OCI-LY1 (cell line): ENCODE data around the gene ZSCAN25.

ENCODE experiments used
- H2AFZ ChIP-seq: fragments of 200-600 bp; sonication (generic), shearing (Covaris generic); 2 replicates; pipeline ENCODE4 v1.6.0; 2014; ENCODE audit warnings: antibody characterized with exemption, mild to moderate bottlenecking, low read length
- H3F3A ChIP-seq: fragments of 200-600 bp; sonication (generic), shearing (Covaris generic); 2 replicates; pipeline ENCODE4 v1.6.0; 2014; ENCODE audit warnings: mild to moderate bottlenecking, antibody characterized with exemption, low read length, moderate library complexity; ENCODE audit not compliant: insufficient read depth
- H3K27ac ChIP-seq: fragments of 200-600 bp; sonication (generic); 2 replicates; pipeline ENCODE4 v1.5.1; 2014; ENCODE audit warnings: low read length, mixed run types, mild to moderate bottlenecking, low read depth; ENCODE audit not compliant: poor library complexity, severe bottlenecking
- H3K27me3 ChIP-seq: fragments of 200-600 bp; sonication (generic); 2 replicates; pipeline ENCODE4 v1.6.0; 2014; ENCODE audit warnings: antibody characterized with exemption, mild to moderate bottlenecking, low read length, moderate library complexity; ENCODE audit not compliant: insufficient read depth
- H3K36me3 ChIP-seq: fragments of 200-600 bp; sonication (generic); 2 replicates; pipeline ENCODE4 v1.6.1; 2014; ENCODE audit warnings: mild to moderate bottlenecking, antibody characterized with exemption, low read length, moderate library complexity, mixed read lengths; ENCODE audit not compliant: insufficient read depth
- H3K4me1 ChIP-seq: fragments of 200-600 bp; sonication (generic); 2 replicates; pipeline ENCODE4 v1.5.1; 2014; ENCODE audit warnings: mild to moderate bottlenecking, low read length, moderate library complexity; ENCODE audit not compliant: insufficient read depth, severe bottlenecking
- H3K4me2 ChIP-seq: fragments of 200-600 bp; sonication (generic), shearing (Covaris generic); 2 replicates; pipeline ENCODE4 v1.6.1; 2014; ENCODE audit warnings: low read length
- H3K4me3 ChIP-seq: fragments of 200-600 bp; sonication (generic); 2 replicates; pipeline ENCODE4 v1.5.1; 2014; ENCODE audit warnings: low read length, low read depth, mild to moderate bottlenecking, mixed read lengths; ENCODE audit not compliant: poor library complexity, severe bottlenecking
- H3K79me2 ChIP-seq: fragments of 200-600 bp; shearing (Covaris generic); 2 replicates; pipeline ENCODE4 v1.6.1; 2016; ENCODE audit warnings: mixed run types, low read length, mixed read lengths; ENCODE audit not compliant: insufficient read depth
- H3K9ac ChIP-seq: fragments of 200-600 bp; sonication (generic), shearing (Covaris generic); 2 replicates; pipeline ENCODE4 v1.6.1; 2014; ENCODE audit warnings: mild to moderate bottlenecking, low read length, mixed read lengths
- H3K9me2 ChIP-seq: fragments of 200-600 bp; sonication (generic), shearing (Covaris generic); 2 replicates; pipeline ENCODE4 v1.6.1; 2014; ENCODE audit warnings: low read depth, mild to moderate bottlenecking, low read length, mixed read lengths
- H3K9me3 ChIP-seq: fragments of 200-600 bp; shearing (Covaris generic); 2 replicates; pipeline ENCODE4 v1.6.1; 2014; ENCODE audit warnings: low read length, mixed read lengths
- H4K20me1 ChIP-seq: fragments of 200-600 bp; sonication (generic), shearing (Covaris generic); 2 replicates; pipeline ENCODE4 v1.6.0; 2016; ENCODE audit warnings: mild to moderate bottlenecking, low read length; ENCODE audit not compliant: insufficient read depth
- EZH2 ChIP-seq: fragments of 200-600 bp; sonication (generic), shearing (Covaris generic); IDR thresholded peaks from 2 replicates; pipeline ENCODE4 v1.8.0; 2017; ENCODE audit warnings: borderline replicate concordance, mixed run types, mild to moderate bottlenecking, antibody characterized with exemption, low read length, moderate library complexity, mixed read lengths
- TF ChIP-seq, protein P1 (sequence below): fragments of 200-600 bp; sonication (generic), shearing (Covaris generic); IDR thresholded peaks from 2 replicates; pipeline ENCODE4 v1.5.1; 2017; ENCODE audit warnings: mild to moderate bottlenecking, antibody characterized with exemption, low read length, moderate library complexity, mixed read lengths

ZSCAN25 gene

DNA sequence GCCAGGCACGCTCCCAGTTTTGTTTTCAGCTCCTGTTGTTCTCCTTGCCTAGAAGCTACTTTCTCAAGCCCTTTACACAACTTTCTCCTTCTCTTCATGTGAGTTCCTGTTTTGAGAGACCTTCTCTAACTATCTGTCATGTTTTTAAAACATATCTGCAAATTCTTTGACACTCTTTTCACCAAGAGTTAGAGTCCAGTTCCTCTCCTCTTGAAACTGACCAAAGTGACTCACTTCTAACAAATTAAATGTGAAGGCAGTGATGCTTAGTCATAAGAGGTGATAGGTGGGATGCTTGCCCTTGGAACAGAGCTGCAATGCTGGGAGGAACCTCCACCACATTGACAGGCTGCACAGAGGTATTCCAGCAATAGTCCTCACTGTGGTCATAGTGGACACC is 25.3 kb downstream of the ZSCAN25 start:
- Histone ChIP-seq H3K9ac (no peak overlapping the region), H3K9me3 (no peaks in the 10 kb centered on the region), H2AFZ (no peak overlapping the region), H3K79me2 (no peaks in the 10 kb centered on the region), H3F3A (no peaks in the 10 kb centered on the region), H3K27me3 (no peaks in the 10 kb centered on the region), H3K9me2 (no peaks in the 10 kb centered on the region), H3K4me2 (no peak overlapping the region), H3K27ac (no peak overlapping the region), H3K4me3 (no peak overlapping the region), H3K4me1 (no peaks in the 10 kb centered on the region), H3K36me3 (0 out of 2 replicates have a peak, but pooled peaks cover 5% of the 10 kb centered on the region), H4K20me1 (no peaks in the 10 kb centered on the region)
- TF ChIP-seq, protein P1, sequence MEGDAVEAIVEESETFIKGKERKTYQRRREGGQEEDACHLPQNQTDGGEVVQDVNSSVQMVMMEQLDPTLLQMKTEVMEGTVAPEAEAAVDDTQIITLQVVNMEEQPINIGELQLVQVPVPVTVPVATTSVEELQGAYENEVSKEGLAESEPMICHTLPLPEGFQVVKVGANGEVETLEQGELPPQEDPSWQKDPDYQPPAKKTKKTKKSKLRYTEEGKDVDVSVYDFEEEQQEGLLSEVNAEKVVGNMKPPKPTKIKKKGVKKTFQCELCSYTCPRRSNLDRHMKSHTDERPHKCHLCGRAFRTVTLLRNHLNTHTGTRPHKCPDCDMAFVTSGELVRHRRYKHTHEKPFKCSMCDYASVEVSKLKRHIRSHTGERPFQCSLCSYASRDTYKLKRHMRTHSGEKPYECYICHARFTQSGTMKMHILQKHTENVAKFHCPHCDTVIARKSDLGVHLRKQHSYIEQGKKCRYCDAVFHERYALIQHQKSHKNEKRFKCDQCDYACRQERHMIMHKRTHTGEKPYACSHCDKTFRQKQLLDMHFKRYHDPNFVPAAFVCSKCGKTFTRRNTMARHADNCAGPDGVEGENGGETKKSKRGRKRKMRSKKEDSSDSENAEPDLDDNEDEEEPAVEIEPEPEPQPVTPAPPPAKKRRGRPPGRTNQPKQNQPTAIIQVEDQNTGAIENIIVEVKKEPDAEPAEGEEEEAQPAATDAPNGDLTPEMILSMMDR: no peak
- no peak for TF ChIP-seq EZH2

- Histone ChIP-seq H3K27ac (no peak overlapping the region), H3K27me3 (no peaks in the 10 kb centered on the region), H3F3A (no peaks in the 10 kb centered on the region), H3K4me3 (no peak overlapping the region), H3K9ac (no peak overlapping the region), H3K4me1 (no peaks in the 10 kb centered on the region), H2AFZ (no peak overlapping the region), H3K9me3 (no peaks in the 10 kb centered on the region), H3K79me2 (no peaks in the 10 kb centered on the region), H4K20me1 (no peaks in the 10 kb centered on the region), H3K36me3 (0 out of 2 replicates have a peak, but pooled peaks cover 5% of the 10 kb centered on the region), H3K4me2 (no peak overlapping the region), H3K9me2 (no peaks in the 10 kb centered on the region)
- TF ChIP-seq, protein P1: no peak
- no peak for TF ChIP-seq EZH2
Observed at GRCh38 chr7:99643464-99643863, 26.7 kb downstream of the ZSCAN25 start.

GRCh38 chr7:99644431-99644830 is 27.7 kb downstream of the ZSCAN25 start:
- H3K9me2 ChIP-seq: no peaks in the 10 kb centered on the region
- 0 out of 2 replicates have a peak, but pooled peaks cover 5% of the 10 kb centered on the region for H3K36me3 ChIP-seq
- no peaks in the 10 kb centered on the region for H3F3A ChIP-seq
- H3K4me1 ChIP-seq: no peaks in the 10 kb centered on the region
- no peak overlapping the region for H3K9ac ChIP-seq
- no peaks in the 10 kb centered on the region for H3K9me3 ChIP-seq
- H3K79me2 ChIP-seq: no peaks in the 10 kb centered on the region
- no peak overlapping the region for H3K27ac ChIP-seq
- H3K4me2 ChIP-seq: no peak overlapping the region
- H3K4me3 ChIP-seq: no peak overlapping the region
- H3K27me3 ChIP-seq: no peaks in the 10 kb centered on the region
- no peak overlapping the region for H2AFZ ChIP-seq
- H4K20me1 ChIP-seq: no peaks in the 10 kb centered on the region
- TF ChIP-seq, protein P1: no peak
- TF ChIP-seq EZH2: no peak
